GM18868 (cell line): ENCODE data around the gene SLC25A33.
A peak's percentile ranks its signal among the peaks of the same experiment; 100 is the strongest.
"Not testable (repeated sequence)": the region's sequence is repeated elsewhere in the genome, so short reads cannot be mapped to it uniquely, and the experiment has no call there.

Experiments used
- ATAC-seq: cut with Tn5 transposase; IDR thresholded peaks from one replicate; pipeline ENCODE4 v1.9.1; 2021; ENCODE audit warnings: mild to moderate bottlenecking, moderate library complexity; ENCODE audit not compliant: unreplicated experiment

Gene SLC25A33

GRCh38 chr1:9618909-9619679, 79.8 kb downstream of the SLC25A33 start:
- ATAC-seq: no peak

- no peak for ATAC-seq
These were observed 81.8 kb downstream of the SLC25A33 start for GRCh38 chr1:9621032-9621431.

- ATAC-seq: no peak
These were observed 84.8 kb downstream of the SLC25A33 start for GRCh38 chr1:9624081-9624480.

- not testable (repeated sequence) for ATAC-seq
These were observed 85.8 kb downstream of the SLC25A33 start for GRCh38 chr1:9625030-9625429.

GRCh38 chr1:9626201-9626608, 86.9 kb downstream of the SLC25A33 start:
- peak; percentile 42 for ATAC-seq

- ATAC-seq: peak; percentile 27
These were observed 89.5 kb downstream of the SLC25A33 start for GRCh38 chr1:9628541-9629444.

GRCh38 chr1:9629445-9630201, 90.4 kb downstream of the SLC25A33 start:
- peak; percentile 32 for ATAC-seq

- ATAC-seq: no peak
These were observed 91.3 kb downstream of the SLC25A33 start for GRCh38 chr1:9630331-9631111.

GRCh38 chr1:9631613-9632012, 92.3 kb downstream of the SLC25A33 start:
- ATAC-seq: no peak

GRCh38 chr1:9633493-9633892, 94.2 kb downstream of the SLC25A33 start:
- ATAC-seq: no peak

- ATAC-seq: no peak
These were observed 95.3 kb downstream of the SLC25A33 start for GRCh38 chr1:9634582-9634981.
